Astrocyte (in vitro differentiated cells and primary cell): ENCODE data around the gene RPN2.

ENCODE experiments used
- CTCF ChIP-seq: IDR thresholded peaks from 2 replicates; pipeline ENCODE4 v1.5.1; 2011; ENCODE audit warnings: low read depth, mild to moderate bottlenecking, inconsistent platforms, low read length, moderate library complexity; ENCODE audit not compliant: insufficient read depth
- EZH2 ChIP-seq: IDR thresholded peaks from 2 replicates; pipeline ENCODE4 v1.6.1; 2012; ENCODE audit warnings: mild to moderate bottlenecking, low read length, inconsistent platforms; ENCODE audit not compliant: insufficient read depth

- no peak for TF ChIP-seq CTCF
- no peak for TF ChIP-seq EZH2
These were observed 99.9 kb downstream of the RPN2 start for GRCh38 chr20:37278966-37279590.
